ENCODE measurements around the gene ATAD5.

The ATAD5 gene

DNA sequence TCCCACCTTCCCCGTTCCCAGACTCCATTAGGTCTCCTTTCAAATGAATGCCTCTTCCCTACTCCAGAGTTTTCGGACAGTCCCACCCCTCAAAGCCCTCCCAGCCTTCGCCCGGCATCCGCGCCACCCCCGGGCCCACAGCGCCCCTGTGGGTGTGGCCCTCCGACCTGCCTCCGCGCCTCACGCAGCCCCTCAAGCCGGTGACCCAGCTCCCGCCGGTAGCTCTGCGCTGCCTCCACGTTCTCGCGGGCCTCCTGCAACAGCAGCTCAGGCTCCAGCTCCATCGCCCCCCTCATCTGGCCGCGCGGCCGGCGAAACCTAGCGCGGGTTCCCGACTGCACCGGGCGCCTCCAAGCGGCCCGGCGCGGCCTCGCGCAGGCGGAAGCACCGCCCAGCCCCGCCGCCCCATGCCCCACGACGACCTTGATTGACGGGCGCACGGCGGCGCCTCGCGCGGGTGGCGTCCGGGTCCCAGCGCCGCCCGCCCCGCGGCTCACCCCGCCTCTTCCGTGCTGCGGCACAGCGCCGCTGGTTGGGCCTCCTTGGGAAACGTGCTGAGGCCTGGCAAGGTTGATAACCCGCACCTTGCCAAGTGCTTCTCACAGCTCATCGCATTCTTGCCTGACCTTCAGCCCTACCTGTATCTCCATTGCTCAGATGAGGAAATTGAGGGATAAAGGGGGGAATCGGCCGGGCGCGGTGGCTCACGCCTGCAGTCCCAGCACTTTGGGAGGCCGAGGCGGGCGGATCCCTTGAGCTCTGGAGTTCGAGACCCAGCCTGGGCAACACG, 7.2 kb upstream of the ATAD5 start, which contains the start of gene CRLF3:
TSS of gene CRLF3 (minus strand) at position 337 of the 790 bp plus-strand sequence. CDS start at position 296, 41 bp downstream.
- H3K36me3 ChIP-seq (replicated peaks; ENCODE audit: low read depth, low read length): peaks cover 4% of the 10 kb centered on the region
- H2AFZ ChIP-seq (ENCODE audit: low read depth, low read length): peak within 1 kb of the TSS; percentile 79
- peaks cover 12% of the 10 kb centered on the region; the same call in 1 of the 2 replicates for H4K20me1 ChIP-seq (ENCODE audit: insufficient read depth, low read length)
- TF ChIP-seq CTCF (IDR thresholded peaks at IDR 0.05; ENCODE audit: low read depth, low read length): peak; percentile 61
- TF ChIP-seq EZH2phosphoT487 (IDR thresholded peaks at IDR 0.05; ENCODE audit: low read depth): no peak
- H3K9ac ChIP-seq (ENCODE audit: low read length): peak within 1 kb of the TSS; percentile 93
- H3K4me1 ChIP-seq (ENCODE audit: low read length): peaks cover 29% of the 10 kb centered on the region
- H3K4me3 ChIP-seq (ENCODE audit: low read length): peak within 1 kb of the TSS; percentile 98
- H3K9me3 ChIP-seq (ENCODE audit: insufficient read depth, low read length): no peaks in the 10 kb centered on the region
- peaks cover 49% of the 10 kb centered on the region for H3K79me2 ChIP-seq (ENCODE audit: low read length)
- no peaks in the 10 kb centered on the region for H3K27me3 ChIP-seq (ENCODE audit: low read depth, low read length)
- peak within 1 kb of the TSS; percentile 70 for H3K27ac ChIP-seq (ENCODE audit: low read length)
- H3K4me2 ChIP-seq (ENCODE audit: low read length): peak within 1 kb of the TSS; percentile 97

- Histone ChIP-seq H3K27ac (ENCODE audit: low read length) (no peak overlapping the region), H3K4me3 (ENCODE audit: low read length) (no peak overlapping the region), H3K9ac (ENCODE audit: low read length) (no peak overlapping the region), H2AFZ (ENCODE audit: low read depth, low read length) (no peak overlapping the region), H3K36me3 (replicated peaks; ENCODE audit: low read depth, low read length) (no peaks in the 10 kb centered on the region), H4K20me1 (ENCODE audit: insufficient read depth, low read length) (0 out of 2 replicates have a peak, but pooled peaks cover 5% of the 10 kb centered on the region), H3K9me3 (ENCODE audit: insufficient read depth, low read length) (no peaks in the 10 kb centered on the region), H3K4me1 (ENCODE audit: low read length) (peaks cover 28% of the 10 kb centered on the region), H3K27me3 (ENCODE audit: low read depth, low read length) (no peaks in the 10 kb centered on the region), H3K79me2 (ENCODE audit: low read length) (peaks cover 27% of the 10 kb centered on the region), H3K4me2 (ENCODE audit: low read length) (no peak overlapping the region)
- no peak for TF ChIP-seq CTCF (IDR thresholded peaks at IDR 0.05; ENCODE audit: low read depth, low read length)
- TF ChIP-seq EZH2phosphoT487 (IDR thresholded peaks at IDR 0.05; ENCODE audit: low read depth): no peak
Measured at GRCh38 chr17:30827082-30827481, 4.7 kb upstream of the ATAD5 start.

GRCh38 chr17:30829022-30829421, 2.7 kb upstream of the ATAD5 start:
- H3K36me3 ChIP-seq (replicated peaks; ENCODE audit: low read depth, low read length): peaks cover 2% of the 10 kb centered on the region
- peaks cover 27% of the 10 kb centered on the region for H3K79me2 ChIP-seq (ENCODE audit: low read length)
- H3K4me3 ChIP-seq (ENCODE audit: low read length): no peak overlapping the region
- peaks cover 22% of the 10 kb centered on the region for H3K4me1 ChIP-seq (ENCODE audit: low read length)
- H2AFZ ChIP-seq (ENCODE audit: low read depth, low read length): no peak overlapping the region
- H3K9me3 ChIP-seq (ENCODE audit: insufficient read depth, low read length): no peaks in the 10 kb centered on the region
- H3K27ac ChIP-seq (ENCODE audit: low read length): no peak overlapping the region
- no peaks in the 10 kb centered on the region for H3K27me3 ChIP-seq (ENCODE audit: low read depth, low read length)
- TF ChIP-seq CTCF (IDR thresholded peaks at IDR 0.05; ENCODE audit: low read depth, low read length) (no peak), EZH2phosphoT487 (IDR thresholded peaks at IDR 0.05; ENCODE audit: low read depth) (no peak)
- H3K4me2 ChIP-seq (ENCODE audit: low read length): no peak overlapping the region
- H3K9ac ChIP-seq (ENCODE audit: low read length): no peak overlapping the region
- H4K20me1 ChIP-seq (ENCODE audit: insufficient read depth, low read length): peaks cover 9% of the 10 kb centered on the region

DNA sequence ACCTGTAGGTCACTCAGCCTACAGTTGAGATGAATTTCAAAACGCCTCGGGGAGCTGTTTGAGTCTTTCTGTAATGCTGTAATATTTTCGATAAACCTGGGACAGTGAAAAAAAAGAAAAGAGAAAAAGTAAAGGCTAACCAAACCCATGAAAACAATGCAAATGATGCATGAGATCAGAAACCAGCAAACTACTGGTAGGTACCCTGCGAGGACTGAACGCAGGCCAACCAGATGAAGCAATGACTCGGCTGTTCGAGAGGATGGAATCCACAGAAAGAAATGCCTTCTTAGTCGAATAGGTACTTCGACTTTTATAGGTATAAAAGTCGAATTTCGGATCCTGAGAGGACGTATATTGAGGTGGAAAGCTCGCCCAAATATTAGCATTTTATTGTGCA, 509 bp upstream of the ATAD5 start:
- TF ChIP-seq EZH2phosphoT487 (IDR thresholded peaks at IDR 0.05; ENCODE audit: low read depth): no peak
- no peak for TF ChIP-seq CTCF (IDR thresholded peaks at IDR 0.05; ENCODE audit: low read depth, low read length)
- H3K36me3 ChIP-seq (replicated peaks; ENCODE audit: low read depth, low read length): peaks cover 20% of the 10 kb centered on the region
- H3K9me3 ChIP-seq (ENCODE audit: insufficient read depth, low read length): no peaks in the 10 kb centered on the region
- peaks cover 41% of the 10 kb centered on the region for H3K79me2 ChIP-seq (ENCODE audit: low read length)
- H3K27ac ChIP-seq (ENCODE audit: low read length): peak overlapping the region; percentile 42
- H4K20me1 ChIP-seq (ENCODE audit: insufficient read depth, low read length): peaks cover 9% of the 10 kb centered on the region
- peak overlapping the region; percentile 85 for H3K4me3 ChIP-seq (ENCODE audit: low read length)
- H2AFZ ChIP-seq (ENCODE audit: low read depth, low read length): peak overlapping the region; percentile 83
- H3K27me3 ChIP-seq (ENCODE audit: low read depth, low read length): no peaks in the 10 kb centered on the region
- peak overlapping the region; percentile 90 for H3K9ac ChIP-seq (ENCODE audit: low read length)
- H3K4me1 ChIP-seq (ENCODE audit: low read length): peaks cover 15% of the 10 kb centered on the region
- H3K4me2 ChIP-seq (ENCODE audit: low read length): peak overlapping the region; percentile 72

All from OCI-LY3 (cell line).